ENCODE data around the gene OTOS. TPM values are rescaled to one million over a fixed set of nuclear protein-coding genes. Genes with fewer than 3 reads are reported as not detected.

Gene OTOS
- total RNA-seq, 2 experiments from 2014 or later, result not detected

DNA sequence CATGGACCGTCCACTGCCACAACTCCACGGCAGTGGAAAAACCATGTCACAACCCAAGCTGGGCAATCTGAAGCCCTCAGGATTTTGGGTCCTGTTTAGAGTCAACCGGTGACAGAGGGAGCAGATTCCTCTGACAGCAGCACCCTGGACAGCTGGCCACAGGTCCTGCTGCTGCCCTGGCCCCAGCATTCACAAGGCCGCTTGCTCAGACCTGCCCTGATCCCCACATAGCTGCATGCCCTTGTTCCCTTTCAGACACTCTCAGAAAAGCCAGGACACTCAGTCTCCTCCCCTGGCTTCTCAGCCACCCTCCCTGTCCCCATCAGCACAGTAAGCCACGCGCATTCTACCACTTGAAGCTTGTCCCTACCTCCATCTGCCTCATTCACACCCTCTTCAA lies 6.0 kb downstream of the OTOS start:
- Mint-ChIP-seq H3K9me3 (no peaks in the 10 kb centered on the region), H3K4me1 (ENCODE audit: low read depth) (peaks cover 33% of the 10 kb centered on the region), H3K27ac (no peak overlapping the region), H3K4me3 (peak overlapping the region; percentile 95), H3K36me3 (ENCODE audit: low read depth) (peaks cover 66% of the 10 kb centered on the region), H3K27me3 (no peaks in the 10 kb centered on the region)
- no peak for ATAC-seq (ENCODE audit: poor library complexity)
- H3K36me3 ChIP-seq (ENCODE audit: insufficient read depth, low read length), result peaks cover 41% of the 10 kb centered on the region
- no peaks in the 10 kb centered on the region for H3K27me3 ChIP-seq (ENCODE audit: control insufficient read depth in 1 of 2, insufficient read depth in 2 of 2, low read length in 2 of 2)
- no peak overlapping the region for H3K4me3 ChIP-seq (ENCODE audit: low read length)
- intact Hi-C loops (cut with DNase I, micrococcal nuclease), result loop anchor here in 1 of 2 experiments (2.0 to 10.0 kb wide), 3 partner anchors 110 to 1710 kb away; partner anchors contain the start of genes ASB1, DUSP28, NDUFA10 and RNPEPL1
- ChIA-PET POLR2A (no interaction called here), CTCF (interaction anchor here (1.2 kb wide), 1 partner anchor 9 kb away, joined by 3 read pairs; no protein-coding TSS in a partner anchor)
- no peaks in the 10 kb centered on the region for H3K9me3 ChIP-seq (ENCODE audit: control insufficient read depth in 1 of 2, insufficient read depth in 1 of 2, low read length in 2 of 2)
- H3K4me1 ChIP-seq (ENCODE audit: insufficient read depth, low read length), result peaks cover 33% of the 10 kb centered on the region
- TF ChIP-seq, protein P1, sequence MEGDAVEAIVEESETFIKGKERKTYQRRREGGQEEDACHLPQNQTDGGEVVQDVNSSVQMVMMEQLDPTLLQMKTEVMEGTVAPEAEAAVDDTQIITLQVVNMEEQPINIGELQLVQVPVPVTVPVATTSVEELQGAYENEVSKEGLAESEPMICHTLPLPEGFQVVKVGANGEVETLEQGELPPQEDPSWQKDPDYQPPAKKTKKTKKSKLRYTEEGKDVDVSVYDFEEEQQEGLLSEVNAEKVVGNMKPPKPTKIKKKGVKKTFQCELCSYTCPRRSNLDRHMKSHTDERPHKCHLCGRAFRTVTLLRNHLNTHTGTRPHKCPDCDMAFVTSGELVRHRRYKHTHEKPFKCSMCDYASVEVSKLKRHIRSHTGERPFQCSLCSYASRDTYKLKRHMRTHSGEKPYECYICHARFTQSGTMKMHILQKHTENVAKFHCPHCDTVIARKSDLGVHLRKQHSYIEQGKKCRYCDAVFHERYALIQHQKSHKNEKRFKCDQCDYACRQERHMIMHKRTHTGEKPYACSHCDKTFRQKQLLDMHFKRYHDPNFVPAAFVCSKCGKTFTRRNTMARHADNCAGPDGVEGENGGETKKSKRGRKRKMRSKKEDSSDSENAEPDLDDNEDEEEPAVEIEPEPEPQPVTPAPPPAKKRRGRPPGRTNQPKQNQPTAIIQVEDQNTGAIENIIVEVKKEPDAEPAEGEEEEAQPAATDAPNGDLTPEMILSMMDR (IDR thresholded peaks at IDR 0.05), result no peak
- H3K27ac ChIP-seq (ENCODE audit: low read depth in 1 of 2, low read length in 2 of 2), result no peak overlapping the region
- no peak for DNase-seq

- TF ChIP-seq, protein P1 (IDR thresholded peaks at IDR 0.05), result no peak
- Histone ChIP-seq H3K9me3 (ENCODE audit: control insufficient read depth in 1 of 2, insufficient read depth in 1 of 2, low read length in 2 of 2) (no peaks in the 10 kb centered on the region), H3K4me1 (ENCODE audit: insufficient read depth, low read length) (peaks cover 33% of the 10 kb centered on the region), H3K27me3 (ENCODE audit: control insufficient read depth in 1 of 2, insufficient read depth in 2 of 2, low read length in 2 of 2) (no peaks in the 10 kb centered on the region), H3K4me3 (ENCODE audit: low read length) (no peak overlapping the region), H3K36me3 (ENCODE audit: insufficient read depth, low read length) (peaks cover 51% of the 10 kb centered on the region), H3K27ac (ENCODE audit: low read depth in 1 of 2, low read length in 2 of 2) (no peak overlapping the region)
- DNase-seq (no peak), ATAC-seq (ENCODE audit: poor library complexity) (no peak)
- no peaks in the 10 kb centered on the region for H3K27me3 Mint-ChIP-seq
- intact Hi-C loops (cut with DNase I, micrococcal nuclease), result loop anchor here in 1 of 2 experiments (10.0 kb wide), 2 partner anchors 431 to 1709 kb away; partner anchors contain the start of genes ASB1, DUSP28 and RNPEPL1
- peaks cover 72% of the 10 kb centered on the region for H3K36me3 Mint-ChIP-seq (ENCODE audit: low read depth)
- POLR2A ChIA-PET, result no interaction called here
- CTCF ChIA-PET, result no interaction called here
- peak overlapping the region; percentile 84 for H3K4me3 Mint-ChIP-seq
- peaks cover 33% of the 10 kb centered on the region for H3K4me1 Mint-ChIP-seq (ENCODE audit: low read depth)
- no peaks in the 10 kb centered on the region for H3K9me3 Mint-ChIP-seq
- H3K27ac Mint-ChIP-seq, result no peak overlapping the region
These were observed 7.1 kb downstream of the OTOS start for GRCh38 chr2:240133401-240133800.

DNA sequence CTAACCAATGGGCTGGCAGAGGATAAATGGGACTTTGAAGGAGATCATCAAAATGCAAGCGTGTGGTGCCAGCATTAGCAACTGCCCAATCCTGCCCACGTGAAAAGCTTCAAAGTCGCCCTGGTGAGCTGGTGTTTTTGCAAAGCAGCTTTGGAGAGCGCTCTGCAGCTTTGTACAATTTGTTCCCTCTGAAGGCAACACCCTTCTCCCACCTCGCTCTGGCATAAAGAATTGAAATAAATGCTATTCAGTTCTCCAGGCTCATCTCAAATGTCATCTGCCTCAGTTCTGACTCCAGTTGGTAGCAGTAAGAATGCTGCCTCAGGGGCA lies 7.8 kb downstream of the OTOS start:
- TF ChIP-seq, protein P1 (IDR thresholded peaks at IDR 0.05), result no peak
- Histone ChIP-seq H3K4me3 (ENCODE audit: low read length) (no peak overlapping the region), H3K27me3 (ENCODE audit: control insufficient read depth in 1 of 2, insufficient read depth in 2 of 2, low read length in 2 of 2) (no peaks in the 10 kb centered on the region), H3K4me1 (ENCODE audit: insufficient read depth, low read length) (peaks cover 30% of the 10 kb centered on the region), H3K36me3 (ENCODE audit: insufficient read depth, low read length) (peaks cover 55% of the 10 kb centered on the region), H3K27ac (ENCODE audit: low read depth in 1 of 2, low read length in 2 of 2) (no peak overlapping the region), H3K9me3 (ENCODE audit: control insufficient read depth in 1 of 2, insufficient read depth in 1 of 2, low read length in 2 of 2) (no peaks in the 10 kb centered on the region)
- Mint-ChIP-seq H3K4me3 (peak overlapping the region; percentile 84), H3K27me3 (no peaks in the 10 kb centered on the region), H3K36me3 (ENCODE audit: low read depth) (peaks cover 79% of the 10 kb centered on the region), H3K27ac (no peak overlapping the region), H3K9me3 (no peaks in the 10 kb centered on the region), H3K4me1 (ENCODE audit: low read depth) (peaks cover 33% of the 10 kb centered on the region)
- ChIA-PET POLR2A (no interaction called here), CTCF (no interaction called here)
- no peak for ATAC-seq (ENCODE audit: poor library complexity)
- no peak for DNase-seq
- intact Hi-C loops (cut with DNase I, micrococcal nuclease), result loop anchor here in 1 of 2 experiments (10.0 kb wide), 2 partner anchors 432 to 1708 kb away; partner anchors contain the start of genes ASB1, DUSP28 and RNPEPL1
